NT2/D1 (cell line): ENCODE results near the gene HK1.

Source experiments
- SUZ12 ChIP-seq: IDR thresholded peaks from 2 replicates; pipeline ENCODE4 v1.6.1; 2011; ENCODE audit not compliant: insufficient read length, insufficient read depth; ENCODE audit errors: extremely low read depth
- YY1 ChIP-seq: IDR thresholded peaks from 2 replicates; pipeline ENCODE4 v1.6.1; 2011; ENCODE audit not compliant: insufficient read length, insufficient read depth
- ZNF274 ChIP-seq: IDR thresholded peaks from 2 replicates; pipeline ENCODE4 v1.6.1; 2011; ENCODE audit warnings: mild to moderate bottlenecking, low read depth, low read length

- no peak for TF ChIP-seq ZNF274
- TF ChIP-seq SUZ12 = no peak
- TF ChIP-seq YY1 = no peak
These were observed 65.6 kb downstream of the HK1 start for GRCh38 chr10:69343905-69344304.
